ENCODE measurements around the gene IQSEC1. TPM values are rescaled to one million over a fixed set of nuclear protein-coding genes. Genes with fewer than 3 reads are reported as not detected.

IQSEC1 gene
- total RNA-seq, 1 donor: 22.1 TPM

- no peak overlapping the region for H3K4me2 ChIP-seq (ENCODE audit: insufficient read depth, low read length)
- H3K36me3 ChIP-seq (ENCODE audit: insufficient read depth, low read length): peaks cover 22% of the 10 kb centered on the region
- DNase-seq (ENCODE audit: insufficient read length, low spot score, missing footprints): no peak
- H2AFZ ChIP-seq (ENCODE audit: low read length): no peak overlapping the region
- H3K79me2 ChIP-seq (ENCODE audit: insufficient read depth, low read length): no peaks in the 10 kb centered on the region
- no peak overlapping the region for H3K4me3 ChIP-seq (ENCODE audit: insufficient read depth, low read length)
- H3K27ac ChIP-seq (ENCODE audit: low read depth, low read length): no peak overlapping the region
- no peaks in the 10 kb centered on the region for H3K9me3 ChIP-seq (ENCODE audit: low read depth, low read length)
- H4K20me1 ChIP-seq (ENCODE audit: insufficient read depth, low read length): peaks cover 13% of the 10 kb centered on the region
- no peak for TF ChIP-seq CTCF (IDR thresholded peaks at IDR 0.05; ENCODE audit: extremely low read depth, low read depth, low read length)
- H3K4me1 ChIP-seq (ENCODE audit: insufficient read depth, low read length): no peaks in the 10 kb centered on the region
- H3K27me3 ChIP-seq (ENCODE audit: insufficient read depth, low read length): no peaks in the 10 kb centered on the region
Measured at GRCh38 chr3:12916159-12916558, 157.1 kb downstream of the IQSEC1 start.

GRCh38 chr3:12914088-12914487, 159.1 kb downstream of the IQSEC1 start:
- Histone ChIP-seq H2AFZ (ENCODE audit: low read length) (no peak overlapping the region), H3K4me3 (ENCODE audit: insufficient read depth, low read length) (no peak overlapping the region), H3K36me3 (ENCODE audit: insufficient read depth, low read length) (peaks cover 24% of the 10 kb centered on the region), H3K4me1 (ENCODE audit: insufficient read depth, low read length) (no peaks in the 10 kb centered on the region), H4K20me1 (ENCODE audit: insufficient read depth, low read length) (peaks cover 16% of the 10 kb centered on the region), H3K79me2 (ENCODE audit: insufficient read depth, low read length) (no peaks in the 10 kb centered on the region), H3K9me3 (ENCODE audit: low read depth, low read length) (no peaks in the 10 kb centered on the region), H3K4me2 (ENCODE audit: insufficient read depth, low read length) (no peak overlapping the region), H3K27ac (ENCODE audit: low read depth, low read length) (no peak overlapping the region), H3K27me3 (ENCODE audit: insufficient read depth, low read length) (no peaks in the 10 kb centered on the region)
- TF ChIP-seq CTCF (IDR thresholded peaks at IDR 0.05; ENCODE audit: extremely low read depth, low read depth, low read length): no peak
- DNase-seq (ENCODE audit: insufficient read length, low spot score, missing footprints): no peak

GRCh38 chr3:12911881-12912415, 161.3 kb downstream of the IQSEC1 start:
- H2AFZ ChIP-seq (ENCODE audit: low read length): no peak overlapping the region
- H3K36me3 ChIP-seq (ENCODE audit: insufficient read depth, low read length): peaks cover 32% of the 10 kb centered on the region

More at GRCh38 chr3:12911881-12912415, 161.3 kb downstream of the IQSEC1 start:
- no peak for TF ChIP-seq CTCF (IDR thresholded peaks at IDR 0.05; ENCODE audit: extremely low read depth, low read depth, low read length)
- no peak for DNase-seq (ENCODE audit: insufficient read length, low spot score, missing footprints)
- Histone ChIP-seq H3K4me3 (ENCODE audit: insufficient read depth, low read length) (no peak overlapping the region), H3K4me2 (ENCODE audit: insufficient read depth, low read length) (no peak overlapping the region), H3K4me1 (ENCODE audit: insufficient read depth, low read length) (no peaks in the 10 kb centered on the region), H4K20me1 (ENCODE audit: insufficient read depth, low read length) (peaks cover 14% of the 10 kb centered on the region), H3K9me3 (ENCODE audit: low read depth, low read length) (no peaks in the 10 kb centered on the region), H3K79me2 (ENCODE audit: insufficient read depth, low read length) (no peaks in the 10 kb centered on the region), H3K27ac (ENCODE audit: low read depth, low read length) (no peak overlapping the region), H3K27me3 (ENCODE audit: insufficient read depth, low read length) (no peaks in the 10 kb centered on the region)
